Mucosa of rectum (tissue), 2 donors: ENCODE measurements around the gene SLC24A5.

Source experiments
- H3K27ac ChIP-seq, 2 donors: one replicate each; pipeline ENCODE4 v1.7.0; 2013; ENCODE audit warnings: inconsistent platforms in 2 of 2, low read depth in 2 of 2, low read length in 2 of 2
- H3K27me3 ChIP-seq, 2 donors: one replicate each; pipeline ENCODE4 v1.7.0; 2013; ENCODE audit warnings: low read length in 2 of 2; ENCODE audit not compliant: control insufficient read depth in 2 of 2, insufficient read depth in 2 of 2
- H3K36me3 ChIP-seq, 2 donors: one replicate each; pipeline ENCODE4 v1.7.0; 2013; ENCODE audit warnings: low read length in 2 of 2; ENCODE audit not compliant: control insufficient read depth in 2 of 2, insufficient read depth in 2 of 2
- H3K4me1 ChIP-seq, 2 donors: one replicate each; pipeline ENCODE4 v1.7.0; 2013; ENCODE audit warnings: low read length in 2 of 2, mild to moderate bottlenecking in 1 of 2; ENCODE audit not compliant: control insufficient read depth in 2 of 2, insufficient read depth in 2 of 2
- H3K4me3 ChIP-seq, 2 donors: one replicate each; pipeline ENCODE4 v1.7.0; 2013; ENCODE audit warnings: low read length in 2 of 2
- H3K9ac ChIP-seq, 2 donors: one replicate each; pipeline ENCODE4 v1.7.0; 2013; ENCODE audit warnings: low read length in 2 of 2, low read depth in 1 of 2, mild to moderate bottlenecking in 1 of 2
- H3K9me3 ChIP-seq, 2 donors: one replicate each; pipeline ENCODE4 v1.7.0; 2013; ENCODE audit warnings: low read length in 2 of 2; ENCODE audit not compliant: control insufficient read depth in 2 of 2
- donor health status: healthy.
- donor health status: Normal muscosa, but diverticular disease.

Gene SLC24A5

DNA sequence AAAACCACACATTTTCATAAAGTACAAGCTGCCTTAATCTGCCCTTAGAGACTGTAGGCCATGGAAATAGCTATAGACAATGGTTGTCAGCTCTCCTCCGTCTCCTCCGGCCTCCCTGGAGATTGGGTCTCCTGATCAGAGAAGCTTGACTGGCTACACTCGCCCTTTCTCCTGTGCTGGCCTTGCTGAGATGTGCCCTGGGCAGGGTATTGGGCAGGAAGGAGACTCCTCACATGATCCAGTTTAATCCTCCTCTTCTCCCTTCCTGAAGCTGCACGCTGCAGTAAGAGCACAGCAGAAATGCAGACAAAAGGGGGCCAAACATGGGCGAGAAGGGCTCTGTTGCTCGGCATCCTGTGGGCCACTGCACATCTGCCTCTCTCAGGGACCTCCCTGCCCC lies at the start of gene SLC24A5:
SLC24A5 (plus strand) TSS at position 246 of the 400 bp plus-strand sequence; CDS start at position 301, 55 bp downstream.
- H3K36me3 ChIP-seq: no peaks in the 10 kb centered on the region

DNA sequence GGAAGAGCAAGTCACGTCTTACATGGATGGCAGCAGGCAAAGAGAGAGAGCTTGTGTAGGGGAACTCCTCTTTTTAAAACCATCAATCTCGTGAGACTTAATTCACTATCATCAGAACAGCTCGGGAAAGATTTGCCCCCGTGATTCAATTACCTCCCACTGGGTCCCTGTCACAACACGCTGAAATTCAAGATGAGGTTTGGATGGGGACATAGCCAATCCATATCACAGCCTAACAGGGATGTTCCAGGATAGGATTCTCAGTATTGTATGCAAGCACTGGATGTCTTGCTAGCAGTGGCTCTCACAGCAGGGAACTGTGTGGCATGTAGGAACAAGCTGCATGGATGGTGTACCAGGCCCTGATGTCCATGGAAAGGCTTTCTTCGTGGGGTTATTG lies 47.8 kb upstream of the SLC24A5 start:
- Histone ChIP-seq H3K4me3 (no peak overlapping the region), H3K36me3 (no peaks in the 10 kb centered on the region)

More for the DNA sequence above, at the start of gene SLC24A5:
- no peaks in the 10 kb centered on the region for H3K27me3 ChIP-seq
- H3K9me3 ChIP-seq: no peaks in the 10 kb centered on the region
- H3K4me3 ChIP-seq: no peak within 1 kb of the TSS
- no peak within 1 kb of the TSS for H3K27ac ChIP-seq
- H3K4me1 ChIP-seq: no peaks in the 10 kb centered on the region
- no peak within 1 kb of the TSS for H3K9ac ChIP-seq

DNA sequence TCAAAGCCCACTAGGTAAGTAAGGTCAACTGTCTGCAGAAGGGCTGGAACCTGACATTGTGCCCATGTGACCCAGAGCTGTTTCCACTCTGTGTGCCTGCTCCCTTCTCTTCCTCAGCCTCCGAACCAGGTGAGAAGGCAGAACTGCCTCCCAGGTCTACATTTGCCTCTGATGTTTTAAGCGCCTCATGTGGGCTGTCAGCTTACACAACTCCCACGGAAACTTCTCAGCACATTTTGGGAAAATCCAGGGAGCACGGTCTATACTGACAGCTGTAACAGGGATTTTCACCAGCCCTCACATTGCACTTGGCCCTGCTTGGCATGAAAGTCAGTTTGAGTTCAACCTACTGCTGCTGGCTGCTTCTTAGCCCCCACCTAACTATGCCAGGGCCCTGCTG lies 46.9 kb upstream of the SLC24A5 start:
- Histone ChIP-seq H3K27me3 (no peaks in the 10 kb centered on the region), H3K27ac (no peak overlapping the region), H3K36me3 (no peaks in the 10 kb centered on the region), H3K9ac (no peak overlapping the region), H3K9me3 (no peaks in the 10 kb centered on the region), H3K4me3 (no peak overlapping the region), H3K4me1 (no peaks in the 10 kb centered on the region)

More for the DNA sequence above, 47.8 kb upstream of the SLC24A5 start:
- no peaks in the 10 kb centered on the region for H3K9me3 ChIP-seq
- no peak overlapping the region for H3K9ac ChIP-seq
- H3K27ac ChIP-seq: no peak overlapping the region
- no peaks in the 10 kb centered on the region for H3K27me3 ChIP-seq
- no peaks in the 10 kb centered on the region for H3K4me1 ChIP-seq

DNA sequence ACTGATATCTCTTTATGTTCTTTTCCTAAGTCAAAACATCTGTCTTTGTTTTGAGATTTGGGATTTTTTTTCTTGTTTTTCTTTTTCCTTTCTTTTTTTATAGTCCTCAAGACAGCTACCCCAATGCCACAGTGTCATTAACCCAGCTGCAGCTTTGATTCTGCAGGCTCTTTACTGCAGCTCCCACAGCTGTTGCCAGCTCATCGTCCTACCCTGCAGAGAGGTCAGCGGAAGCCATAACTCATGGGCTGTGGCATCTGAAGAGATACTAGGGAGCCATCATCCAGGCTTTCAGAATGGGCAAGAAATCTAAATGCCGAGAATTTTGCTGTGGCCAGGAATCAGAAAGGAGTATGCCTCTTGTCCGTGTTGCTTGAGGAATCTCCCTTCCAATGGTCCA lies 44.3 kb upstream of the SLC24A5 start:
- no peak overlapping the region for H3K4me3 ChIP-seq
- no peaks in the 10 kb centered on the region for H3K4me1 ChIP-seq
- H3K36me3 ChIP-seq: no peaks in the 10 kb centered on the region
- no peaks in the 10 kb centered on the region for H3K9me3 ChIP-seq
- no peak overlapping the region for H3K9ac ChIP-seq
- H3K27ac ChIP-seq: no peak overlapping the region
- H3K27me3 ChIP-seq: no peaks in the 10 kb centered on the region

DNA sequence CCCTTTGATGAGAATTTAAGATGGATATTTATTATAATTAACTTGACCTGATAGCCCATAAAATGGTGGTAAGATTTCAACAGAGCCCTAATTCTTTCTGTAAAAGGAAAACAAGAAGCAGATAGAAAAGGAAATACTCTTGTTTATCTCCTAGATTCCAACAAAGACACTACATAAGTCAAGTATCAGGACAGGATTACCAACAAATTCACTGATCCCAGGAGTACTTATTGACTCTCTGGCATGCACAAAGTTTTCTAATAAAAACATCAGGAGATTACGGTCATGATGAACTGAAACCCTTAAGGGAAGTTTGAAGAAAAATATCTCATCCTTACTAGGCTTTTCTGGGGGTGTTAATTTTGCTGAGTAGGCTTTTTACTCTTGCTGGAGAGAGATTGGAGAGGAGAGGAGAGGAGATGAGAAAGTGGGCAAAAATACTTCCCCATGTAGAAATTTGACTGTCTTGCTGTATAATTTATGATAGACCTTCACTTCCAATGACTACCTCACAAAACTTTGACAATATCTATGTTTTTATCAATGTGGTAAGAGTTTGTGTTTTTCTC lies 43.1 kb upstream of the SLC24A5 start:
- no peak overlapping the region for H3K9ac ChIP-seq
- H3K27ac ChIP-seq: no peak overlapping the region
- no peaks in the 10 kb centered on the region for H3K27me3 ChIP-seq
- H3K4me1 ChIP-seq: no peaks in the 10 kb centered on the region
- no peaks in the 10 kb centered on the region for H3K36me3 ChIP-seq
- no peak overlapping the region for H3K4me3 ChIP-seq
- H3K9me3 ChIP-seq: no peaks in the 10 kb centered on the region

DNA sequence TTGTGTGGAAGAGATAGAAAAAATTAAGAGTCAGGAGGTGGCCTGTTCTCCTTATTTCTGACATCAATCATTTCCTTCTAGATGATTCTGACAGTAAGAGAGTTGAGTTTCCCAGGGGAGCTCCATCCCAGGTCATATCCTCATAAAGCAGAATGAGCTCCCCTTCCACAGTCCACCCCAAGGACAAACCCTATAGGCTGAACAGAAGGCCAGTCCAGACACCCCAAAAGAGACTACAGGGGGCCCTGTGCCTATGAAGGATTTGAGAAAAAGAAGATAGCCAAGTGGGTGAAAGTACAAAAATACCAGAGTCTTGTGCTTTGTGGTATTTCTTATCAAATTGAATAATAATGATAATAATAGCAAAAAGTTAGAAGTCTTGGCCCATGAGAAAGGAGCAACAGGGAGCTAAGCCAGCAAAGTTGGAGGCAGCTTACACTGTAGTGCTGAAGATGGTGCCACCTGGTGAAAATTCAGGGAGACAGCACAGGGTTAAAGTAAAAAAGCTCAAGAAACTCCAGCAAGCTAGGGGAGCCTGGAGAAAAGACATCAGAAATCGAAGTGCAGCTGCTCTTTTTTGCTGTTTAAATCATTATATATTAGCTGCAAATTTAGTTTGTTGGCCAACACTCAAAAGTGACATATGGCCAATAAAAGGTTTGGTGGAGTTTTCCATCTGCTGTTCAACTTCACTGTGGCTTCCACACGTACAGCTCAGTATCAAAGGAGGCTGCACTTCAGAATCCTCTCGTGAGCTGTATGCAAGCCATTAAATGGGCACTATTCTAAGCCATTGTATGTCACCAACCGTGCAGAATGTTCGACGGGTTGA lies 35.8 kb upstream of the SLC24A5 start:
- no peak overlapping the region for H3K9ac ChIP-seq
- no peaks in the 10 kb centered on the region for H3K27me3 ChIP-seq
- H3K4me1 ChIP-seq: no peaks in the 10 kb centered on the region
- no peaks in the 10 kb centered on the region for H3K9me3 ChIP-seq
- no peaks in the 10 kb centered on the region for H3K36me3 ChIP-seq
- no peak overlapping the region for H3K27ac ChIP-seq
- H3K4me3 ChIP-seq: no peak overlapping the region

DNA sequence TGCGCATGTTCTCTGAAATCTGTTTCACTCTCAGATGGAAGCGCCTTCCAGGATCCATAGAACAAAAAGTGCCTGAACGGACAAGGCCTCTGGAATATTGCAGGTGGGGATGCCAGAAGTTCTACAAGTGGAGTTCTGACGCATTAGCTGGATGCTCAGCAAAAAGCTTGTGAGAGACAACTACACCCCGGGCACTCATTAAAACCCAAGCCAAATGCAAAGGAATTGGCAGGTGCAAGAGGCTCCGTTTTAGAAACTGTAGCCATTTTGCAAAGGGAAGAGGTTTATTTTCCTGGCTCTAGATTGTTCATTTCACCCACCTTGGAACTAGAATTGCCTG lies 35.2 kb upstream of the SLC24A5 start:
- no peak overlapping the region for H3K4me3 ChIP-seq
- no peaks in the 10 kb centered on the region for H3K9me3 ChIP-seq
- H3K27me3 ChIP-seq: no peaks in the 10 kb centered on the region
- H3K36me3 ChIP-seq: no peaks in the 10 kb centered on the region
- no peak overlapping the region for H3K9ac ChIP-seq
- H3K4me1 ChIP-seq: no peaks in the 10 kb centered on the region
- H3K27ac ChIP-seq: no peak overlapping the region

DNA sequence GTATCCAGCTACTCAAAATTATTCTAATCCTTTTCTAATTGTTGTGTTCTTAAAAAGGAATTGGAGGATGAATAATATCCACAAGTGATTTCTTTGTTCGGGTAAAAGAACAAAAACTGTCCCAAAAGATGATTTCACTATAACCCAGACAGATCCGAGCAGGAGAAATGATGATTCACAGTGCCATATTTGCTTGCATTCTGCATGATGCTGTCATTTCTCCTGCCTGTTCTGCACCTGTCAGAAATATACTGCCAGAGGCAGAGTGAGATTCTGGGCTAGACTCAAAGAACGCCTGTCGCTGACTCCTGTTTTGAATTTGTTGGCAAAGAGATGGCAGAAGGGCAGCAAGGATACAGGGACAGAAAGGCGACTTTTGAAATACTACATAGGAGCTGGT lies 34.7 kb upstream of the SLC24A5 start:
- no peaks in the 10 kb centered on the region for H3K27me3 ChIP-seq
- H3K36me3 ChIP-seq: no peaks in the 10 kb centered on the region
- H3K9ac ChIP-seq: no peak overlapping the region
- H3K9me3 ChIP-seq: no peaks in the 10 kb centered on the region
- no peaks in the 10 kb centered on the region for H3K4me1 ChIP-seq
- H3K27ac ChIP-seq: no peak overlapping the region
- no peak overlapping the region for H3K4me3 ChIP-seq

DNA sequence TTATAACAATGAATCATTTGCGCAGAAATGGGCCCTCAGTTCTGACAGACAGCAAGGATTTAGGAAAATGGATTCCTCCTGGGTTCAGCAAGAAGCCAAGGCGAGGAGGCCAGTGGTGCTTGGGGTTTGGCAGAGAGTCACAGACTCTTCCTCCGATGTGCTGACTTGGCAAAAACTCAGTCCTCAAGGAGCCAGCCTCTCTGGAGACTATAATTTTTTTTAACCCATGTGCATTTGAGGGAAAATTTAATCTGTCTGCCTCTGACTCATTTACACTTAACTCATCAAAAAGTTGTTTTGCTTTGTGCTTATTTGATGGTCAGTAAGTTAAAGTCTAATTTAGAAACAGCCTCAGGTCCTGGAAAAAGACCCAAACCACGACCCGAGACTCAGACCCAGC lies 34.2 kb upstream of the SLC24A5 start:
- Histone ChIP-seq H3K4me1 (no peaks in the 10 kb centered on the region), H3K27ac (no peak overlapping the region), H3K36me3 (no peaks in the 10 kb centered on the region), H3K9ac (no peak overlapping the region), H3K9me3 (no peaks in the 10 kb centered on the region), H3K27me3 (no peaks in the 10 kb centered on the region), H3K4me3 (no peak overlapping the region)

DNA sequence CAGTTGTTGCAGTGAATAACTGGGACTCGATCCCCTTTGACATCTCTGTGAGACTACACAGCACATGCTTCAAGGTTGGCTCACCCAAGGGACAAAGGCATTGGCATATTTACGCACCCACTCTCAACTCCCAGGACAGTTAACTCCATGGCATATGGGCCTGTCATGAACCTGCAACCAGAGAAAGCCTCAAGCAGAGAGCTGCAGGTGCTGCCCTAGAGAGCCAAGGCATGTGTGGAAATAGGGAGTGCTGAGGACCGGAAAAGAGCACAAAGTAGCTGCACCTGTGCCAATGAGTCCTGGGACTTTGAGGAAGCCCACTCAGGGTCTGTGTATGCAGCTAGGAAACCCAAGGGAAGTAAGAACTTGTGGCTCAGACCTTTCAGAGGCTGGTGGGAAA lies 32.9 kb upstream of the SLC24A5 start:
- Histone ChIP-seq H3K27me3 (no peaks in the 10 kb centered on the region), H3K36me3 (no peaks in the 10 kb centered on the region)

More for the DNA sequence above, 32.9 kb upstream of the SLC24A5 start:
- H3K9ac ChIP-seq: no peak overlapping the region
- H3K4me1 ChIP-seq: no peaks in the 10 kb centered on the region
- H3K27ac ChIP-seq: no peak overlapping the region
- no peak overlapping the region for H3K4me3 ChIP-seq
- H3K9me3 ChIP-seq: no peaks in the 10 kb centered on the region
